Suprapubic skin (tissue), 4 donors: Measurements from ENCODE around the gene MTRF1L. TPM values are rescaled to one million over a fixed set of nuclear protein-coding genes. Genes with fewer than 3 reads are reported as not detected.

Source experiments
- DNase-seq, 2 donors: peaks; one replicate each; pipeline ENCODE4 v3.0.0-alpha.2; 2019; ENCODE audit warnings: low spot score in 2 of 2
- H3K27ac ChIP-seq: fragments of 200-600 bp; sonication (generic); one replicate; pipeline ENCODE4 v1.5.1; 2019
- H3K27me3 ChIP-seq: fragments of 200-600 bp; sonication (generic); one replicate; pipeline ENCODE4 v1.5.1; 2019
- H3K36me3 ChIP-seq: fragments of 200-600 bp; sonication (generic); one replicate; pipeline ENCODE4 v1.5.1; 2019
- H3K4me1 ChIP-seq: fragments of 200-600 bp; sonication (generic); one replicate; pipeline ENCODE4 v1.5.1; 2019
- H3K4me3 ChIP-seq: fragments of 200-600 bp; sonication (generic); one replicate; pipeline ENCODE4 v1.5.1; 2019; ENCODE audit warnings: mild to moderate bottlenecking
- H3K9me3 ChIP-seq: fragments of 200-600 bp; sonication (generic); one replicate; pipeline ENCODE4 v1.5.1; 2019
- EP300 ChIP-seq: sonication (generic); formaldehyde crosslinking; IDR thresholded peaks from one replicate; pipeline ENCODE4 v1.6.1; 2017; ENCODE audit warnings: antibody characterized with exemption
- POLR2A ChIP-seq, 2 donors: fragments of 450-650 bp; IDR thresholded peaks; one replicate each; pipeline ENCODE4 v1.6.1; 2017; ENCODE audit warnings: antibody characterized with exemption in 2 of 2, mild to moderate bottlenecking in 2 of 2, moderate library complexity in 2 of 2
- POLR2AphosphoS5 ChIP-seq, 3 donors: sonication (generic); formaldehyde crosslinking; IDR thresholded peaks; one replicate each; pipeline ENCODE4 v1.6.1; 2017; ENCODE audit warnings: antibody characterized with exemption in 3 of 3
- WGBS: methylation state at CpG from one replicate; pipeline ENCODE4 v1.1.5; 2018; 5-methylcytosine and 5-hydroxymethylcytosine counted together
- total RNA-seq, 4 donors: library from RNA; depleted of rRNA; stranded (reverse); fragments of >200 nt; gene quantifications; one replicate each; pipeline ENCODE4 v1.1.0, GENCODE V29; 2016
- TF ChIP-seq, protein P1 (sequence below), 2 donors: fragments of 200-600 bp in 1 of 2; fragments of 450-650 bp in 1 of 2; sonication (generic) in 1 of 2; IDR thresholded peaks; one replicate each; pipeline ENCODE4 v1.5.1; 2016 to 2019; ENCODE audit warnings: antibody characterized with exemption in 2 of 2, mild to moderate bottlenecking in 1 of 2, moderate library complexity in 1 of 2

MTRF1L gene
- total RNA-seq, 4 donors from 2014 or later, result 10.7 to 16.5 (median 12.3) TPM

DNA sequence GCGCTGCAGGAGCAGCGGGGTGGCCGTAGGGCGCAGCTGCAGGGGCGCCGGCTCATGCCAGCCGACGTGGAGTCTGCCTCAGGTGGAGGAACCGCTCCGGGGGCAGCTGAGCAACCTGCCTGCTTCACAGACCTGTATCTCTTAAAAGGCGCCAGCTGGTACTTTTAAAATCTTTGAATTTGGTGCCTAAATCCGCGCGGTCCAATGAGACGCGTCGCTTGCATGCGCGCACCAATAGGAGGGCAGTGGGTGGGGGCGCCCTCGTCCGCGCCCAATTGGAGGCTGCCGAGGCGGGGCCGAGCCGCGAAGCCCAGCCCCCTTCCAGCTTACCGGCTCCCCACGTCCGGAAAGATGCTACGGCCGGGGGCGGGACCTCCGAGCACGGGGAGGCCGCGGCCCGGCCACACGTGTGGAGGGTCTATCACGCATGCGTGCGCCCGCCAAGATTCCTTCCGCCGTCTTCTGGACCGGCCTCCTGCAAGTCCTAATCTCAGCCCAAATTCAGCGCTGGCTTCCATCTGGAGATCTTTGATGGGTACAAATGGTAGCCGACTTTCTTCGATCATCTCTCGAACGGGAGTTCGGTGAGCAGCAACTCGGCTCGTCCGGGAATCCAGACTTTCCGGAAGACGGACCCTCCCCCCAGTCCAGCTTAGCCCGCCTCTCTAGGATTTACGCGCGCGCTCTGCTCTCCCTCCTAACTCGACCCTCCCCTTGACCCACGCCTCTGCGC, 19.4 kb downstream of the MTRF1L start, which contains the start of gene FBXO5:
FBXO5 (minus strand) TSS at position 138 of the 733 bp plus-strand sequence; CDS start at position 56, 82 bp downstream.
- H3K4me1 ChIP-seq, result peaks cover 33% of the 10 kb centered on the region
- H3K27ac ChIP-seq, result peak within 1 kb of the TSS; percentile 95
- WGBS, result 0% methylated on average over 23 of the region's 66 CpGs
- no peaks in the 10 kb centered on the region for H3K27me3 ChIP-seq
- H3K36me3 ChIP-seq, result no peaks in the 10 kb centered on the region
- no peaks in the 10 kb centered on the region for H3K9me3 ChIP-seq
- peak within 1 kb of the TSS; percentile 83 for H3K4me3 ChIP-seq
- peak; percentile 97 to 98 for DNase-seq
- TF ChIP-seq EP300 (no peak), POLR2AphosphoS5 (IDR thresholded peaks at IDR 0.05) (peak in 2 of 3 donors; percentile 30 to 53), POLR2A (IDR thresholded peaks at IDR 0.05) (peak in 1 of 2 donors; percentile 43)

DNA sequence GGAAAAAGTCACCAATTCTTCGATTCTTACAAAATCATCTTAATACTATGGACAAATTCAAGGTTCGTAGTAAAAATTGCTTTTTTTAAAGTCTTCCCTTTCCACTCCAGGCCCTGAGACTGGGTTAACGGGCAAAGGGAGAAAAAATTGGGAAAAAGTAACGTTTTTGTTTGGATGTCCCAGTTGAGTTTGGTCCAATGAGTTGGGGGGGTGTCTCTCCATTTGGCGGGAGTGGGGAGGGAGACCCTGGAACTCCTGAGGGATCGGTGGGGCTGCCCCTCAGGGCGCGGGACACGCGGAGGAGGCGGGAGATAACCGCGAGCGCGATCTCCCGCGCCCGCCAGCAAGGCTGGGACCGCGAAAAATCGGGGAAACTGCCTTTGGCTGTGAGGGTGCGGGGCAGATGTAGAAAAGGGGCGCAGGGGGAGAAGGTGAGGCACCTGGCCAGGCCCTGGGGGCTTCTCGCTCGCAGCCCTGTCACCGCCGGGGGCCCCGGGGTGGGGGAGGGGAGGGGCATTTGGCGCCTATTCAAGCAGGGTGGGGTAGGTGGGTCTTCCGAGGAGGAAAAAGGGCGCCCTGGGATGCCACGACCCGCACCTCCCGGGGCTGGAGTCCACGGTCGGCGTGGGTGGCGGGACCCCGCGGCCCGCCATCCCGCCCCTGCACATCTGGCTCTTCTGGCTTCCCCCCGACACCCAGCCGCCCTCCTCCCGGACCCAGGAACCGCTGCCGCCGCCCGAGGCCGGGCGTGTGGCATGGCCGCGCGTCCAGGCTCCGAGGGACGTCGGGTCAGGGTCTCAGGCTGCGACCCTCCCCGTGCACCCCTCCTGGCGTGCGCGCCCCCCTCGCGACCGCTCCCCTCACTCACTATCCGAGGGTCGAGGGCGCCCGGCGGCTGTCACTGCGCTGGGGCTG, 20.3 kb downstream of the MTRF1L start:
- WGBS, result 5% methylated on average over 36 of the region's 71 CpGs
- Histone ChIP-seq H3K27ac (no peak overlapping the region), H3K36me3 (no peaks in the 10 kb centered on the region), H3K4me3 (peak overlapping the region; percentile 83), H3K27me3 (no peaks in the 10 kb centered on the region), H3K9me3 (no peaks in the 10 kb centered on the region), H3K4me1 (peaks cover 33% of the 10 kb centered on the region)
- DNase-seq, result peak in 1 of 2 donors; percentile 72
- TF ChIP-seq, protein P1, sequence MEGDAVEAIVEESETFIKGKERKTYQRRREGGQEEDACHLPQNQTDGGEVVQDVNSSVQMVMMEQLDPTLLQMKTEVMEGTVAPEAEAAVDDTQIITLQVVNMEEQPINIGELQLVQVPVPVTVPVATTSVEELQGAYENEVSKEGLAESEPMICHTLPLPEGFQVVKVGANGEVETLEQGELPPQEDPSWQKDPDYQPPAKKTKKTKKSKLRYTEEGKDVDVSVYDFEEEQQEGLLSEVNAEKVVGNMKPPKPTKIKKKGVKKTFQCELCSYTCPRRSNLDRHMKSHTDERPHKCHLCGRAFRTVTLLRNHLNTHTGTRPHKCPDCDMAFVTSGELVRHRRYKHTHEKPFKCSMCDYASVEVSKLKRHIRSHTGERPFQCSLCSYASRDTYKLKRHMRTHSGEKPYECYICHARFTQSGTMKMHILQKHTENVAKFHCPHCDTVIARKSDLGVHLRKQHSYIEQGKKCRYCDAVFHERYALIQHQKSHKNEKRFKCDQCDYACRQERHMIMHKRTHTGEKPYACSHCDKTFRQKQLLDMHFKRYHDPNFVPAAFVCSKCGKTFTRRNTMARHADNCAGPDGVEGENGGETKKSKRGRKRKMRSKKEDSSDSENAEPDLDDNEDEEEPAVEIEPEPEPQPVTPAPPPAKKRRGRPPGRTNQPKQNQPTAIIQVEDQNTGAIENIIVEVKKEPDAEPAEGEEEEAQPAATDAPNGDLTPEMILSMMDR (IDR thresholded peaks at IDR 0.05), result no peak
- TF ChIP-seq POLR2A (IDR thresholded peaks at IDR 0.05) (no peak), EP300 (no peak), POLR2AphosphoS5 (IDR thresholded peaks at IDR 0.05) (no peak)

DNA sequence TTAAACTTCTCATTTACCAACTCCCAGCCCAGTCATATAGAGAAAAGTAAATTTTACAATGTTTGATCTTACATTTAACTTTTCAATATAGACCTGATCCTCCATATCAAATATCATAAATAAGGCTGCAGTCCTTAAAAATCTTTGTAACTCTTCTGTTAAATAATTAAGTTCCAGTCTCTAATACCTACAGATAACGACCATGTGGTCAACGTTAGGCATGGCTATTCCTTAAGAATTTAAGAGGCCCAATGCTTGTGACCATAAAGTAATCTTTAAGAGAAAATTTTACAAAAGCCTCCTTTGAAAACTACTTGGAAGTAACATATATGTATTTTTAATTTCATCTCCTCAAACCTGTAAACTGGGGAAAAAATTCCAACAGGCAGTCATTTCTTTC, 21.3 kb downstream of the MTRF1L start:
- no peaks in the 10 kb centered on the region for H3K27me3 ChIP-seq
- H3K4me1 ChIP-seq, result peaks cover 33% of the 10 kb centered on the region
- H3K9me3 ChIP-seq, result no peaks in the 10 kb centered on the region
- no peaks in the 10 kb centered on the region for H3K36me3 ChIP-seq
- TF ChIP-seq POLR2AphosphoS5 (IDR thresholded peaks at IDR 0.05) (no peak), EP300 (no peak), POLR2A (IDR thresholded peaks at IDR 0.05) (no peak)
- TF ChIP-seq, protein P1 (IDR thresholded peaks at IDR 0.05), result no peak
- WGBS, result 61% methylated on average over 2 of the region's 2 CpGs
- no peak overlapping the region for H3K4me3 ChIP-seq
- no peak overlapping the region for H3K27ac ChIP-seq
- no peak for DNase-seq

DNA sequence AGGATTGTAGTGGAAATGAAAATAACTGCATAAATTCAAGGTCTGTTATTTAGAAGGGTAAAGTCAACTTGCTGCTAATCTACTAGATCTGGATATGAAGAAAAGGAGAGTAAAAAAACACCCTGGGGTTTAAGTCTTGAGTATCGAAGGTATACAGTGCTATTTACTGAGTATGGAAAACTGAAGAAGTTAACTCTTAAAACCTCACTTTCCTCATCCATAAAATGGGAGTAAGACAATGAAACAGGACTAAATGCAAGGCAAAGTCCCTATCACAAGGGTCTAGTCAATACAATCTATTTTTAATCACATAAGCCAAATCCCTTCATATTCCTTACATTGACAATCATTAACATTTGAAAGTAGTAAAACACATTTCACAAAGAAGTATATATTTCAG, 21.9 kb downstream of the MTRF1L start:
- Histone ChIP-seq H3K36me3 (no peaks in the 10 kb centered on the region), H3K27ac (no peak overlapping the region), H3K4me1 (peaks cover 32% of the 10 kb centered on the region), H3K9me3 (no peaks in the 10 kb centered on the region), H3K4me3 (no peak overlapping the region), H3K27me3 (no peaks in the 10 kb centered on the region)
- no peak for DNase-seq
- WGBS, result 56% methylated on average over 1 of the region's 1 CpG
- TF ChIP-seq EP300, result no peak
- TF ChIP-seq, protein P1 (IDR thresholded peaks at IDR 0.05), result no peak
- TF ChIP-seq POLR2AphosphoS5 (IDR thresholded peaks at IDR 0.05), result no peak
- no peak for TF ChIP-seq POLR2A (IDR thresholded peaks at IDR 0.05)

DNA sequence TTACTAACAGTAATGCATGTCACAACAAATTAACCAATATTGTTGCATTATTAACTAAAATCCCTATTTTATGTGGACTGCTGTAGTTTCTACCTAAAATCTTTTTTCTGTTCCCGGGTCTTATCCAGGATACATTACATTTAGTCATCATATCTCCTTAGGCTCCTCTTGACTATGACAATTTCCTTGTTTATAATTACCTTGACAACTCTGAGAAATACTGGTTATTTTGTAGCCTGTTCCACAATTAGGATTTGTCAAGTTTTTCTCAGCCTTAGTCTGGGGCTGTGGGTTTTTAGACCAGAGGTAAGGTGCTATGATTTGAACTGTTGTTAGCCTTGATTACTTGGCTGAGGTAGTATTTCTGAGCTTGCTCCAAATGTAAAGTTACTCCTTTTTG, 23.4 kb downstream of the MTRF1L start:
- DNase-seq, result no peak
- Histone ChIP-seq H3K4me1 (peaks cover 19% of the 10 kb centered on the region), H3K4me3 (no peak overlapping the region), H3K9me3 (no peaks in the 10 kb centered on the region), H3K27ac (no peak overlapping the region), H3K27me3 (no peaks in the 10 kb centered on the region), H3K36me3 (peaks cover 3% of the 10 kb centered on the region)
- TF ChIP-seq, protein P1 (IDR thresholded peaks at IDR 0.05), result no peak
- 86% methylated on average over 1 of the region's 1 CpG for WGBS
